Measurements from ENCODE around the gene CACNA1I.

CACNA1I gene

GRCh38 chr22:39664485-39665200 lies 94.1 kb downstream of the CACNA1I start:
- no peak for FAIRE-seq
- DNase-seq (ENCODE audit: insufficient read length, low spot score): no peak
- TF ChIP-seq CTCF (IDR thresholded peaks at IDR 0.05; ENCODE audit: insufficient read depth, missing control alignments): no peak

GRCh38 chr22:39665229-39665628 lies 94.7 kb downstream of the CACNA1I start:
- FAIRE-seq (no peak), DNase-seq (ENCODE audit: insufficient read length, low spot score) (no peak)
- TF ChIP-seq CTCF (IDR thresholded peaks at IDR 0.05; ENCODE audit: insufficient read depth, missing control alignments): no peak

GRCh38 chr22:39665661-39666431 lies 95.3 kb downstream of the CACNA1I start:
- TF ChIP-seq CTCF (IDR thresholded peaks at IDR 0.05; ENCODE audit: insufficient read depth, missing control alignments): no peak
- FAIRE-seq: no peak
- DNase-seq (ENCODE audit: insufficient read length, low spot score): no peak

- no peak for TF ChIP-seq CTCF (IDR thresholded peaks at IDR 0.05; ENCODE audit: insufficient read depth, missing control alignments)
- DNase-seq (ENCODE audit: insufficient read length, low spot score) (no peak), FAIRE-seq (no peak)
Observed at GRCh38 chr22:39666495-39666894, 95.9 kb downstream of the CACNA1I start.

GRCh38 chr22:39666926-39667325 lies 96.4 kb downstream of the CACNA1I start:
- TF ChIP-seq CTCF (IDR thresholded peaks at IDR 0.05; ENCODE audit: insufficient read depth, missing control alignments): no peak
- DNase-seq (ENCODE audit: insufficient read length, low spot score) (no peak), FAIRE-seq (no peak)

GRCh38 chr22:39669432-39669831 lies 98.9 kb downstream of the CACNA1I start:
- TF ChIP-seq CTCF (IDR thresholded peaks at IDR 0.05; ENCODE audit: insufficient read depth, missing control alignments): no peak
- FAIRE-seq (no peak), DNase-seq (ENCODE audit: insufficient read length, low spot score) (no peak)

- FAIRE-seq (no peak), DNase-seq (ENCODE audit: insufficient read length, low spot score) (no peak)
- no peak for TF ChIP-seq CTCF (IDR thresholded peaks at IDR 0.05; ENCODE audit: insufficient read depth, missing control alignments)
Observed at GRCh38 chr22:39671936-39672335, 101.4 kb downstream of the CACNA1I start.

Measured in D721Med (cell line).